ENCODE data around the gene ERGIC3.

GRCh38 chr20:35523298-35523888, 18.5 kb upstream of the ERGIC3 start:
- TF ChIP-seq CTCF (IDR thresholded peaks at IDR 0.05) (peak in 10 of 12 donors; percentile 19 to 48 (median 32)), POLR2A (IDR thresholded peaks at IDR 0.05) (no peak)

Measured in heart left ventricle (tissue), 13 donors.